GM19043 (cell line): ENCODE measurements around the gene KNSTRN.

ENCODE experiments used
- ATAC-seq: cut with Tn5 transposase; IDR thresholded peaks from one replicate; pipeline ENCODE4 v1.9.1; 2021; ENCODE audit warnings: low read depth; ENCODE audit not compliant: unreplicated experiment

KNSTRN gene

DNA sequence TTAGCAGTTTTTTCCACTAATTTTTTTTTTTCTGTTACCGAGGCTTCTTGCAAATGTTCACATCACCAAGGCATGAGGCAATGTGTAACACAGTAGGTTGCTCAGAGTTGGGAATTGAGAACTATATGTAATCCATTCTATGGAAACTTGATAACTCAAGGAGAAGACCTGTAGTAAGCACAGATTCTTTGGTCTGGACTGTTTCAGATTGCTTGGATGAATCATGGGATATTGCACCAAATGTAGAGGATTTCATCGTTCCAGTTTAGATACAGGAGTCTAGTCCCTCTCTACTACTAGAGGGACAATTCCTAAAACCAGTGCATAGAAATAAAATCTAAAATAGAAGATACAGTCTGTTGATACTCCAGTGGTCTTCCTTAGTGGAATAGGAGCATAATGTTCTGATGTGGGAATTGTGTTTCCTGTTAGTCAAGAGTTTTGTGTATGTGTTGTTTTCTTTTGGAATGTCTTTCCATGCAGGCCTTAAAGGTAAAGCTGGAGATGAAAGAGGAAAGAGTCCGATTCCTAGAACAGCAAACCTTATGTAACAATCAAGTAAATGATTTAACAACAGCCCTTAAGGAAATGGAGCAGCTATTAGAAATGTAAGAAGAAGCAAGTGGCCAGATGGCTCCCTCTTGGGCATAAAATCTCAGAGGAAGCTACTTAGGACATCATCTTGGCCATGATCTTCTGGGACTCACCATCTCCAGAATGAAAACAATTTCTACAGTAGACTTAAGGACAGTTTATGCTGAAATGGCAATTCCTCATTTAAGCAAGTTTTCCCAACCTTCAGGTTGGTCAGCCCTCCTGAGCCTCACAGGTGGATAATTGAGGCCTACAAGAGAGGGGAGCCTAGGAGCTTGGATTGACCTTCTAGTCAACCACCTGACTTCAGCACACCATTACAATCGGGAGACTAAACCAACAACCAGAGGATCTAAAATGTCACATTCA is 10.7 kb downstream of the KNSTRN start:
- ATAC-seq = no peak

DNA sequence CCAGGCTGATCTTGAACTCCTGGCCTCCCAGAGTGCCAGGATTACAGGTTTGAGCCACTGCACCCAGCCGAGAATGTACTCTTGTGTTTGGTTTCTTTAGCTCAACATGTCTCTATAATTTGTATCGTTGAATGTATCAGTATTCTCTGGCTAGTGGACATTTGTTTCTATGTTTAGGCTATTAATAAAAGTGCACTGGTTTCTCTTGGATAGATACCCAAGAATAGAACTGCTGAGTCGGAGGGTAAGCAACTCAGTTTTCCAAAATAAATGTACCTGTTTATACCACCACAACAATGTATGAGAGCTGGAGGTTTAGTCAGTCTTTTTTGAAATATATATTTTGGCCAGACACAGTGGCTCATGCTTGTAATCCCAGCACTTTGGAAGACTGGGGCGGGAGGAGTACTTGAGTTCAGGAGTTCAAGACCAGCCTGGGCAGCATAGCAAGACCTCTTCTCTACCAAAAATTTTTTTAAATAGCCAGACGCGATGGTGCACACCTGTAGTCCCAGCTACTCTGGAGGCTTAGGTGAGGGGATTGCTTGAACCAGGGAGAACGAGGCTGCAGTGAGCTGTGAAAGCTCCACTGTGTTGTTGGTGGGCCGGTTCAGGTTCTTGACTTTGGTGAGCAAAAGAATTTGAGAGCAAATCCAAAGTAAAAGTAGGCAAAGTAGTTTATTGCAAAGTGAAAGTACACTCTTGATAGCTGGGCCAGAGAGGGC is 15.3 kb downstream of the KNSTRN start:
- ATAC-seq = no peak

DNA sequence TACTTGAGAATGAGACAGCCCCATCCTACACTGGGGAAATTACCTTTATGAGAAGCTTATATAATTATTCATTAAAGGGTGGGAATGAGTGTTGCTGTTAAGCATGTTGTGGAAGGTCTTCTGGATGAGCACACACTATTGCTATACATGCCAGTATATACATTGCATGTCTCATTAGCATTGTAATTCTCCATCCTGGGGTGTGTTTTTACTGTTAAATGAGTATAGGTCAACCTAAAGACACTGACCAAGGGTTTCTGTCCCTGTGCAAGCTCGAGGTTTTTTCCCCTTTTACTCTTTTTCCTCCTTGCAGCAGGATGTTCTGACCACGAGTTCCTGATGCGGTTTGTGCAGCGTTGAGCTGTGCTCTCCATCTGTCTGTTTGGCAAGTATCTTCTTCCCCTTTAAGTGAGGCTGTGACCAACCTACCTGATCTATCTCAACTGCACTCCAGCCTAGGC is 15.9 kb downstream of the KNSTRN start:
- ATAC-seq = peak; percentile 78

DNA sequence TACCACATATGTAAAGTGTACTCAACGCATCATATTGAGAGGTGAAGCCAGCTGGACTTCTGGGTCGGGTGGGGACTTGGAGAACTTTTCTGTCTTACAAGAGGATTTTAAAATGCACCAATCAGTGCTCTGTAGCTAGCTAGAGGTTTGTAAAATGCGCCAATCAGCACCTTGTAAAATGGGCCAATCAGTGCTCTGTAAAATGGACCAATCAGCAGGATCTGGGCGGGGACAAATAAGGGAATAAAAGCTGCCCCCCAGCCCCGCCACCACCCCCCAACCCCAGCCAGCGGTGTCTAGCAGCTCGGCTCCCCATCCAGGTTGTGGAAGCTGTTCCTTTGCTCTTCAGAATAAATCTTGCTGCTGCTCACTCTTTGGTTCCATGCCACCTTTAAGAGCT is 16.8 kb downstream of the KNSTRN start:
- no peak for ATAC-seq

DNA sequence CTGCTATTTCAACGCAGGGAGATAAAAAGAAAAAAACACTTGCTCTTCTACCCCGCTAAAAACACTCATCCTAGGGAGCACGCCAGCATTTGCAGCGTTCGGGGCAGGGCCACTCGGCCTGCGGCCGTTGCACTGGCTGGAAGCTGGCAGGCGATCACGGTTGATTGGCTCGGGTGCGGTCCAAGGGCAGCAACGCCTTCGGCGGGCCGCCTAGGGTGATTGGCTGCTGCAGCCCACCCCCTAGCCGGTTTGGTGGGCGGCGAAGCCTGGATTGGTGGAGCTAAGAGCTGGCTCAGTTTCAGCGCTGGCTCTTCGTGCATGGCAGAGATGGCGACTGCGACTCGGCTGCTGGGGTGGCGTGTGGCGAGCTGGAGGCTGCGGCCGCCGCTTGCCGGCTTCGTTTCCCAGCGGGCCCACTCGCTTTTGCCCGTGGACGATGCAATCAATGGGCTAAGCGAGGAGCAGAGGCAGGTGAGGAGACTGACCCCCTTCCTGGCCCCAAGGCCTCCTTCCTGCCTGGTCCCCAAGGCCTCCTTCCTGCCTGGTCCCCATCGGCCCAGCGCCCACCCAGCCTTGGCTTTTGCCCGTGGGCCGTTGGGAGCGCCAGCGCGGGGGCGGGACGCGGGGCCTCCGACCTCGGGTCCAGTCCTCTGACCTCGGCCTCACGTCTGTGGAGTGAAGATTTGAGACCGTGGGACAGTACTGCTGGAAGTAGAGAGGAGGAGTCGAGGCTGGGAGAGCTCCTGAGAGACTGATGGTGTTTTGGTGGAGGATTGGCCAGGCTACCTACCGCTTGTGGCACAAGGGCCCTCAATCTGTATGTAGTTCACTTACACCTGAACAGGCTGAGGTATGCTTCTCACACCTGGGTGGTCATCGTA is 23.2 kb downstream of the KNSTRN start, which contains the start of gene IVD:
IVD (plus strand) TSS at position 295 of the 881 bp plus-strand sequence; CDS start at position 328, 33 bp downstream.
- ATAC-seq = no peak

DNA sequence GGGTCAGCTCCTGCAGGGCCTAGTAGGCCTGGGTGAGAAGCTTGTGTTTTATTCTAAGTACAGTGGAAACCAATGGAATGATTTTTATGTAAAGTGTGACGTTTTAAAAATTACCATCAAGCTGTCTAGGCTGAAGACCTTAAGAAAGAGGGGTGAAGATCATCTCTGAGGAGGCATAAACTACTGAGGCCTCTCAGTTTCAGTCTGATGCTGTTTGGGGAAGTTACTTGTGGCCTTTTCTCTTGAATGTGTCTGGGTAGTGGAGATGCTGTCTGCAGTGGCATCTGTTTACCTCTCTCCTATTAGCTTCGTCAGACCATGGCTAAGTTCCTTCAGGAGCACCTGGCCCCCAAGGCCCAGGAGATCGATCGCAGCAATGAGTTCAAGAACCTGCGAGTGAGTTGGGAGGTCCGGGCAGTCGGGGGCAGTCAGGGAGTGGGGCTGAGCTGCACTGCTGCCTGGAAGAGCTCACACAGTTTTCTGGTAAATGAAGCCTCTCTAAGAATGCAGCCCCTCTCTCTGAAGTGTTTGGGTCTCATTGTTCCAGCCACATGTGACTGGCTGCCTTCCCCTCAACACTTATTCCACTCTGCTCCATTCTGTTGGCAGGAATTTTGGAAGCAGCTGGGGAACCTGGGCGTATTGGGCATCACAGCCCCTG is 24.9 kb downstream of the KNSTRN start:
- ATAC-seq = peak; percentile 52

DNA sequence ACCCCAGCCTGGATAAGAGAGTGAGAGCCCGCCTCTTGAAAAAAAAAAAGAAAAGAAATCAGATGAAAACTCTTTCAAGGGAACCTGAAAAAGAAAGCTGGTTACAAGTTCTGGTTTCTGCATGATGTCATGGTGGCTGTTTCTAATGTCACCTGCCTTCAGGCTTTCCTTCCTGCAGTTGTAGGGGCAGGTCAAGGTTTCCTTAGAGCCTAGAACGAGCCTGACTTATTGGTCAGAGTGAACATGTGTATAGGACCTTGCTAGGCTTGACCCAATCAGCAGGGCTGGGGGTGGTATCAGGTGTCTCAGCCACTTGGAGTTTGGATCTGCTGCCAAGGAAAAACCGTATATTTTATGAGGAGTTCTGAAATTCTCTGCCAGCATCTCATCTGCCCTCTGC is 26.8 kb downstream of the KNSTRN start:
- no peak for ATAC-seq

DNA sequence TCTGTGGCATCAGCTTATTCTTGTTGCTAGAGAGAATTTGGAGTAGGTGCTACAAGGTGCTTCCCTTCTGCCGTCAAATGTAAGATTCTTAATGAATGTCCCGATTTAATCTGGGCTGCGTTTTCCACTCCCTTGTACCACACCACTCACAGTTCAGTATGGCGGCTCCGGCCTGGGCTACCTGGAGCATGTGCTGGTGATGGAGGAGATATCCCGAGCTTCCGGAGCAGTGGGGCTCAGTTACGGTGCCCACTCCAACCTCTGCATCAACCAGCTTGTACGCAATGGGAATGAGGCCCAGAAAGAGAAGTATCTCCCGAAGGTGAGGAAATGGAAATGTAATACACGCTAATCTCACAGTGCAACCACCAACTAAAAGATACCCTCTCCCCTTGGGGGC is 28.0 kb downstream of the KNSTRN start:
- ATAC-seq = no peak

DNA sequence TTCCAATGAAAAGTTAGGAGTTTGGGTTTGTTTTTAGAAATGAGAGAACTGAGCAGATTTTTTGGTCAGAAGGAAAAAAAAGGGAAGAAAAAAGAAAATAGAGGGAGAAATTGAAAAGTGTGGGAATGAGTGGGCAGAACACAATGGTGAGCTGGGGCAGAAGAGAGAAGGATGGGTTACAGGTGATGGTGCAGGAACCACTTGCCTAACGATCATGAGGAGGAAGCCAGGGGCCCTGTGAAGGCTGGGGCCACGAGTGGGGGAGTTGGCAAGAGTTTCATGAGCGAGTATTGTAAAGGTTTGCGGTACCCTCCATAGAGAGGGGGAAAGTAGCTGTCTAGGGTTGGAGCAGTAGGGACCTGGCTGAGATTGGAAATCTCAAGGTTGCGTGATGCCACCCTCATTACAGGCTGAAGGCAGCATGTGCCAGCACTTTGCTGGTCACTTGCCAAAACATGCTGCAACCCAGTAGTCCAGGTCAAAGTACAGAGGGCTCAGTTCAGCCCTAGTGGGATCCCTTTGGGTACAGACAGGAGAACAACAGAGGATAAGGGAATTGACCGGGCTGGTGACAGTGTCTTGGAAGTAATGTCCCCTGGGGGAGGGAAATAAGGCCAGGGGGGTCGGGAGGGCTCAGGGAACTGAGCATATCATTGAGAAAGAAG is 29.7 kb downstream of the KNSTRN start:
- no peak for ATAC-seq

DNA sequence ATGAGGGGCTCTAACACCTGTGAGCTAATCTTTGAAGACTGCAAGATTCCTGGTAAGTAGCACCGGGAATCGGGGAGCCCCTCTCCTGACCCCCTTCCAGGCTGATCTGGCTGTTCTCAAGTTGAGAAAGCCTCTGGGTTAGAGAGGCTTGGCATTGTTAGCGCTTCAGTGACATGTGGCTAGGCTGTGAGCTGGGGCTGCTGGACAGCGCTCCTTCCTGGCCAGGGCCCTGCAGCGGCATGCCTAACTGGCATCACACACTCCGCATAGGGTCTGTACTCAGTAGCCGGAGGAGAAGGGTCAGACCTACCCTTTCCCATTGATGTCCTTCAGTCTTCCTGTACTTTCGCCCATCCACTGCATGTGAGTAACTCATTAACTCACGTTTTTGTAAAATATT is 30.5 kb downstream of the KNSTRN start:
- ATAC-seq = no peak

DNA sequence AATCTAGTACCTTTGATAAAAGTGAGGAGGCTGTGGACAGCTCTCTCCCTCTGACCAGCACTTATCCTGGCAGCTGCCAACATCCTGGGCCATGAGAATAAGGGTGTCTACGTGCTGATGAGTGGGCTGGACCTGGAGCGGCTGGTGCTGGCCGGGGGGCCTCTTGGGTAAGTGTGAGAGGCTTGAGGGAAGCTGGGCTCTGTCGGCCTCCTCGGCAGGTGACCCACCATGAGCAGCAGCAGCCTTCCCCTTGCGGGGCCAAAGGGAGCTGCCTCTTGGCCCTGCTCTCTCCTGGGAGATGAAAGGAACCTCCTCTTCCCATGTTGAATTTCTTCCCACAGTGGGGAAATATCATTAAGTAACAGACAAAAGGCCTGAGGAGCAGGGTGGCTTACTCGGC is 32.3 kb downstream of the KNSTRN start:
- ATAC-seq = no peak

DNA sequence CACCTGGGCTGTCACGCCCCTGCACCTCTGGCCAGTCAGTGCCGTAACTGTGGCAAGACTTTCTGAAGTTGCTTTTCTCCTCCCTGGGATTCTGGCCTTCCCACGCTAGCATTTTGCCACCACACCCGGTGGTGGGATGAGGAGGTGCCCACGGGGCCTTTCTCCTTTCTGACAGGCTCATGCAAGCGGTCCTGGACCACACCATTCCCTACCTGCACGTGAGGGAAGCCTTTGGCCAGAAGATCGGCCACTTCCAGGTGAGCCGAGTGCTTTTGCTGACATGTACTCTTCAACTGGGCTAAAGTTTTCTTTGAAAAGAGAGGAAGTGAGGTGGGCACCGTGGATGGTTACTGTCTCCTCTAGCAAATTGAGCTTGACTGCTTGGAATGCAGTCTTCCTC is 32.7 kb downstream of the KNSTRN start:
- ATAC-seq = no peak

DNA sequence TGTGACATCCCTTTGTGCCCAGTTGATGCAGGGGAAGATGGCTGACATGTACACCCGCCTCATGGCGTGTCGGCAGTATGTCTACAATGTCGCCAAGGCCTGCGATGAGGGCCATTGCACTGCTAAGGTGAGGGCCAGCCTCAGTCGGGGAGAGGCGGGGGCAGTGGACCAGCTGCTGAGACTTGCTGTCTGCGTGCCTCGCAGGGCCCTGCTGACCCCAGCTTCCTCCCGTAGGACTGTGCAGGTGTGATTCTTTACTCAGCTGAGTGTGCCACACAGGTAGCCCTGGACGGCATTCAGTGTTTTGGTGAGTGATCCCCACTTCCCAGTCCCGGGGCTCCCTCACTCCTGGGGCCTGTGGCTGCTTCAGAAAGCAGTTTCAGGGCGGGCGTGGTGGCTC is 33.5 kb downstream of the KNSTRN start:
- ATAC-seq = no peak

DNA sequence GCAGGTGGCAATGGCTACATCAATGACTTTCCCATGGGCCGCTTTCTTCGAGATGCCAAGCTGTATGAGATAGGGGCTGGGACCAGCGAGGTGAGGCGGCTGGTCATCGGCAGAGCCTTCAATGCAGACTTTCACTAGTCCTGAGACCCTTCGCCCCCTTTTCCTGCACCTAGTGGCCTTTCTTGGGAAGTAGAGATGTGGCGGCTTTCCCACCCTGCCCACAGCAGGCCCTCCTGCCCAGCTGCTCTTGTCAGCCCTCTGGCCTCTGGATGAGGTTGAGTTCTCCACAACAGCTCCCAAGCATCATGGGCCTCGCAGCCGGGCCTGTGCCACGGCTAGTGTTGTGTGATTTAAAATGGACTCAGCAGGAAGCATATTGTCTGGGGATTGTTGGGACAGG is 35.6 kb downstream of the KNSTRN start:
- ATAC-seq = no peak

DNA sequence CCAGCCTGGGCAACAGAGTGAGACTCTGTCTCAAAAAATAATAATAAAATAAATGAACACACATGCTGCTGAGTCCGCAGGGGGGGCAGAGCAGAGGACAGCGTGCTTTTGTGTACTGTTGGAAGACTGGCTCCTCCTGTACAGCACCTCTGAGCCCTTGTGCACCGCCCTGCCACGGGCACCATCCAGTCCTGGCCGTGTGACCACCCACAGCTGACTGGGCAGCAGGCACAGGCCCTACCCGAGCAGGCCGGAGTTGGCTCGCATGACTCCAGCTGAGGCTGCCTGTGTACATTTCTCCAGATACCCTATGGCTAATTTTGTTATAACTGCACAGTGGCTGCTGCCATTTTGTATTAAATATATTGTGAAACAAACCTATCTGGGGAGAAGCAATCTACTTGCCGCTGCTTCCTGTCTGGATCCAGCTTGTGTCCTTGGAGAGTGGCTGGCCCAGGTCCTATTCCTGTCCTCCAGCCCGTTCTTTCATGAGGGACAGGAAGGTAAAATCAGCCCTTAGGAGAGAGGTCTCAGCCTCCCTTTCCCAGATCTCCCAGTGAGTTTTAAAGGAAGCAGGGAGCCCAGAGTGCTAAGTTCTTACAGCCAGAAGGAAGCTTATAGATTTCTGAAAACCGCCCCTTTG is 37.7 kb downstream of the KNSTRN start:
- ATAC-seq = no peak

DNA sequence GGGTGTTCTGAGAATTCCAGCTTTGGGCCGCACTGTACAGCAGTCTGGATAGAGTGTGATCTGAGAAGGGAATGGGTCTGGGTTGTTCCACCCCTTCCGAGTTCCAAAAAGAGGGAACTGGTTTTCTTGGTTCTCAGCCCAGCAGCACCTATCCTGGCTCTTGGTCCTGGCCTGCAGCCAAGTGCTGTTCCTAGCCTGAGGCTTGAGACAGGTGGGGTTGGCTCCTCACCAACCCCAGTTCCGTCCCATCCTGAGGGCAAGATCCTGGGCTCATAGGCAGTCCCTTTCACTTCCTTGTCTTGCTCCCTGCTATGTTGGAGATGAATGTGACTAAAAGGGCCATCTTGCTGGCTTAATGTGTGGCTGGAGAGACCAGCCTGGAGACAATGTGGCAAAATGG is 38.3 kb downstream of the KNSTRN start:
- no peak for ATAC-seq

DNA sequence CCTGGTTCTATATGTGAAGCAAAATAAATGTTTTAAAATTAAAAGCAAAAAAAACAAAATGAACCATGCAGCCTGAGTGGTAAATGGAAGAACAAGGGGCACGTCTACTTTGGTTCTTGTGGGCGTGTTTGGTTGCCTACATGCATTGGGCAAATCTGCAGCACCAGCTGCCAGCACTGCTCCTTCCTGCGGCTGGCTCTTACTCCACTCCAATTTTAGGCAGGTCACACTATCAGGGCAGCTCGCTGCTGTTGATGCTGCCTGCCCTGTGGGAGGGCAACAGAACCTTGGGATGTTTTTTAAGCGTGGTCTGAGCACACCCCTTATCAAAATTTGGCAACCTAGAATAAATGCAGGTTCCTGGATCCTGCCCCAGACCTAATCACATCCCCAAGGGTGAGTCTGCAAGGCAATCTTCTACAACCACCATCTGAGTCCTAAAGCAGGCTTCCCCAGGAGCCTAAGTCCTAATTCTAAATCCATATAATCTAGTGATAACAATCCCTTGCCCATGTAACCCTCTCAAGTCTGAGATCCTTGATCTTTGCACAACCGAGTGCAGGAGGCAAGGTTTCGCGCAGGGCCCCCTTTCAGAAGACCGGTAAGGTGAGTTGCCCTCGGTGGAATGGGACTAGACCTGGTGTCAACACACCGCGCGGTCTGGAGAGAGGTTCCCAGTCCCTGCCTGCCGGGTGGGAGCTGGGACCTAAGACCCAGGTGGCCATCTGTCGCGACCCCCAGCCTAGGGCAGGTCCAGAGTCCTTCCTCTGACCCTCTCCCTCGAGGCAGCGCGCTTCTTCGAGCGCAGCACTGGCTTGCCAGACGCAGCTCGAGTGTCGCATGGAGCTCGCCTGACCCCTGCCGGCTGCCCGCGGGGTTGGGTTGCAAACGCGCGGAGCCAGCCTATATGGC is 39.0 kb downstream of the KNSTRN start:
- peak; percentile 64 for ATAC-seq

DNA sequence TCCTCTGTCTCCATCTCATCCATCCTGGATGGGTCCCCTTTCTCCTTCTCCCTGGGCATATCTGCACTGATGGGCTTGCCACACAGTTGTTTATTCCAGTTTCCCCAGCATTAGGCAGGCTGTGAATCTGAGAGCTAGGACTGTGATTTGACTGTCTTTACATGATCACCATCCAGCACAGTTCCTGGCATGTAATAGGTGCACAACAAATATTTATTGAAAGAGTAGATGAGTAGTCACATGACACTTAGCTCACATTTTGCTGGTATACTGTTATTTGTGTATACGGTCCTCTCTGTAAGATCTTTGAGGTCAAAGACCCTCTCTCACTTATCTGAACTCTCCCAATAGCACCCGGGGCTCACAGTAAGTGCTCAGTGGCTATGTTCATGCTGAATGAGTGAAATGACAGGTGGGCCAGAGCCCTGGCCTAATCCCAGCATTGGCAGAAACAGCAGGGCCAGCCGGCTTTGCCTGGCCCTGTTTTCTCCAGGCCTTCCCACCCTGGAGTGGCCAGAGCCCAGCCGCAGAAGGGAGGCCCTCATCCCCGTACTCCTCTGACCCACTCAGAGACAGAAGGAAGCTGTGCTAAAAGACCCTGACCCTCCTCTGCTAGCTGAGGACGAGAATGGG is 42.1 kb downstream of the KNSTRN start:
- no peak for ATAC-seq
